Activated CD8-positive, alpha-beta T cell treated with anti-CD3 and anti-CD28 coated beads, Interleukin-2, amount 10 ng/mL, durations not matched to agents 7 days and 5 days (primary cell): ENCODE data around the gene LRP6. TPM values are rescaled to one million over a fixed set of nuclear protein-coding genes. Genes with fewer than 3 reads are reported as not detected.

Experiments used
- ATAC-seq: fragments of 150-1000 bp; cut with Tn5 transposase; one replicate; pipeline ENCODE4 v1.10.0; 2021; ENCODE audit warnings: moderate library complexity
- CTCF ChIA-PET: fragments of 350-600 bp; sonication (Branson Sonifier 250); formaldehyde crosslinking; loops from one replicate; lab custom pipeline; 2021; ENCODE audit warnings: antibody characterized with exemption; lab: Charles Lee
- POLR2A ChIA-PET: fragments of 350-600 bp; sonication (Branson Sonifier 250); formaldehyde crosslinking; loops from one replicate; lab custom pipeline; 2021; ENCODE audit warnings: antibody characterized with exemption; lab: Charles Lee
- DNase-seq: peaks from one replicate; pipeline ENCODE4 v3.0.0-alpha.2; 2020
- H3K27ac Mint-ChIP-seq: one replicate; pipeline ENCODE4 v1.8.0; 2021; ENCODE audit warnings: mild to moderate bottlenecking, mixed read lengths
- H3K27me3 Mint-ChIP-seq: one replicate; pipeline ENCODE4 v1.8.0; 2021; ENCODE audit warnings: low read depth, mixed read lengths
- H3K36me3 Mint-ChIP-seq: one replicate; pipeline ENCODE4 v1.8.0; 2021; ENCODE audit warnings: low read depth, mixed read lengths
- H3K4me1 Mint-ChIP-seq: one replicate; pipeline ENCODE4 v1.8.0; 2021; ENCODE audit warnings: low read depth, mixed read lengths
- H3K4me3 Mint-ChIP-seq: one replicate; pipeline ENCODE4 v1.8.0; 2021; ENCODE audit warnings: mild to moderate bottlenecking, mixed read lengths
- H3K9me3 Mint-ChIP-seq: one replicate; pipeline ENCODE4 v1.8.0; 2022; ENCODE audit warnings: mixed read lengths; ENCODE audit not compliant: insufficient read depth
- total RNA-seq, 2 experiments: library from RNA; stranded (reverse); gene quantifications; one replicate each; pipeline ENCODE4 v1.2.3, GENCODE V29; 2021

The LRP6 gene
- total RNA-seq, 2 experiments from 2014 or later: 0.08 to 0.37 TPM

- H3K36me3 Mint-ChIP-seq: no peaks in the 10 kb centered on the region
- POLR2A ChIA-PET: no interaction called here
- CTCF ChIA-PET: no interaction called here
- no peak overlapping the region for H3K4me3 Mint-ChIP-seq
- no peaks in the 10 kb centered on the region for H3K4me1 Mint-ChIP-seq
- no peak for DNase-seq
- H3K27me3 Mint-ChIP-seq: peaks cover 22% of the 10 kb centered on the region
- ATAC-seq: no peak
- H3K9me3 Mint-ChIP-seq: no peaks in the 10 kb centered on the region
- H3K27ac Mint-ChIP-seq: no peak overlapping the region
Observed at GRCh38 chr12:12282202-12282601, 15.4 kb upstream of the LRP6 start.

DNA sequence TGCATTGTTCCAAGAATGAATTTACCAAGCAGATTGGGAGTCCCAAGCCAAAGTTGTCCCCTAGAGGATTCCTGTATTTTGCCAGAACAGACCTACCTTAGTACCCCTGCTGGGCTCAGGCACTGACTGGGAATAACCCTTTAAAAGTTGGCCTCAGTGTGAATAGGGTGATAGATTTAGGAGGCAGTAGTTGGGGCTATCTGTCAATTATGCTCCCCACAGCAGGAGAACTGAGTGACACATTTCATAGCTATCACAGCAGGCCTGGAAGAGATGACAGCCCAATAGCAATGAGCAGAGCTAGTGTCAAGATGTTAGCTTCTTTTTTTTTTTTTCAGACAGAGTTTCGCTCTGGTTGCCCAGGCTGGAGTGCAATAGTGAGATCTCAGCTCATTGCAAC lies 14.3 kb upstream of the LRP6 start:
- ChIA-PET POLR2A (no interaction called here), CTCF (no interaction called here)
- ATAC-seq (no peak), DNase-seq (no peak)
- no peaks in the 10 kb centered on the region for H3K4me1 Mint-ChIP-seq
- no peak overlapping the region for H3K27ac Mint-ChIP-seq
- no peaks in the 10 kb centered on the region for H3K36me3 Mint-ChIP-seq
- H3K4me3 Mint-ChIP-seq: no peak overlapping the region
- peaks cover 25% of the 10 kb centered on the region for H3K27me3 Mint-ChIP-seq
- no peaks in the 10 kb centered on the region for H3K9me3 Mint-ChIP-seq

DNA sequence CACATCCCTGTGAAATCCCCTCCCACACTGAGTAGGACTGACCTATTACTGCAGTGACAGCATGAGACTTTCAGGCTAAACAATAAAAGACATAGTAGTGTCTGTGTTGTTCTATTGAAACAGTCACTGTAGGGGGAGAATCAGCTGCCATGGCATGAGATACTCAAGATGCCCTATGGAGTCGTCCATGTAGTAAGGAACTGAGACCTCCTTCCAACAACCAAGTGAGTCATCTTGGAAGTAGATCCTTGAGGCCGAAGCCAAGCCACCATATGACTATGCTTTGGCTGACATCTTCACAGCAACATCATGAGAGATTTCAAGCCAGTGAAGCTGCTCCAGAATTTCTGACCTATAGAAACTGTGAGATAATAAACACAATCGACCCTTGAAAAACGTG lies 12.1 kb upstream of the LRP6 start:
- H3K36me3 Mint-ChIP-seq: peaks cover 2% of the 10 kb centered on the region

DNA sequence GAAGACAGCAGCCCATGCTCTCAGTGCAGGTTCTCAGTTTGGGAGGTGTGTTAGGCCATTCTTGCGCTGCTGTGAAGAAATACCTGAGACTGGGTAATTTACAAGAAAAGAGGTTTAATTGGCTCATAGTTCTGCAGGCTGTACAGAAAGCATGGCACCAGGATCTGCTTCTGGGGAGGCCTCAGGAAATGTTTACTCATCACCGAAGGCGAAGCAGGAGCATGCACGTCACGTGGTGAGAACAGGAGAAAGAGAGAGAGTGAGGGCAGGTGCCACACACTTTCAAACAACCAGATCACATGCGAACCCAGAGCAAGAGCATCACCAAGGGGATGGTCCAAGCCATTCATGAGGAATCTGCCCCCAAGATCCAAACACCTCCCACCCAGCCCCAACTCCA lies 9.0 kb upstream of the LRP6 start:
- ChIA-PET CTCF (no interaction called here), POLR2A (no interaction called here)
- H3K27ac Mint-ChIP-seq: no peak overlapping the region
- ATAC-seq (no peak), DNase-seq (no peak)
- peaks cover 2% of the 10 kb centered on the region for H3K36me3 Mint-ChIP-seq
- no peaks in the 10 kb centered on the region for H3K9me3 Mint-ChIP-seq
- H3K4me3 Mint-ChIP-seq: no peak overlapping the region
- H3K4me1 Mint-ChIP-seq: no peaks in the 10 kb centered on the region
- H3K27me3 Mint-ChIP-seq: peaks cover 13% of the 10 kb centered on the region

More for the DNA sequence above, 12.1 kb upstream of the LRP6 start:
- POLR2A ChIA-PET: no interaction called here
- Mint-ChIP-seq H3K27ac (no peak overlapping the region), H3K27me3 (peaks cover 25% of the 10 kb centered on the region), H3K9me3 (no peaks in the 10 kb centered on the region), H3K4me1 (no peaks in the 10 kb centered on the region), H3K4me3 (no peak overlapping the region)
- ATAC-seq (no peak), DNase-seq (no peak)
- CTCF ChIA-PET: no interaction called here

DNA sequence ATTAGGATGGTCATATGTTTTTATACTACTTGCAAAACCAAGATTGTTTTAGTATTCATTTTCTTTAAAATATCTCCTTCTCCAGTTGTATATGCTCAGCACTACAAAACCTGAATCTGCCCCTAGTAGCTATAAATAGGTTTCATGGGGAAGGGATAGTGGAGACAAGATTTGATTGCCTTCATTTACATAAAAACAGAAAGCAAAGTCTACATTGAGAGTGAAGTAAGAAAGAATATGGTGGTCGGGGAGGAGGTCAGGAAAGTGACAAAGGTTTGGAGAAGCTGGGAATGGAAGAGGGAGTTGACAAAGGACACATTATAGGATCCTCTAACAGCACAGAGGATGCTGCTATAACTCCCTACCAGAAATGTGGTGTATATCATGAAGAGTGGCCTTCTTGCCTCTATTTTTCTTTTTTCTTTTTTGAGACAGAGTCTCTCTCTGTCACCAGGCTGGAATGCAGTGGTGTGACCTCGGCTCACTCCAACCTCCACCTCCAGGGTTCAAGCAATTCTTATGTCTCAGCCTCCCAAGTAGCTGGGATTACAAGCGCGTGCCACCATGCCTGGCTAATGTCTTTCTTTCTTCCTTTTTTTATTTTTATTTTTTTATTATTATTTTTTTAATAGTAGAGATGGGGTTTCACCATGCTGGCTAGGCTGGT lies 6.6 kb upstream of the LRP6 start:
- no peak overlapping the region for H3K4me3 Mint-ChIP-seq
- POLR2A ChIA-PET: no interaction called here
- no peak for ATAC-seq

GRCh38 chr12:12272869-12273268 lies 6.0 kb upstream of the LRP6 start:
- Mint-ChIP-seq H3K9me3 (no peaks in the 10 kb centered on the region), H3K4me3 (no peak overlapping the region), H3K4me1 (no peaks in the 10 kb centered on the region), H3K27ac (no peak overlapping the region), H3K36me3 (peaks cover 2% of the 10 kb centered on the region), H3K27me3 (peaks cover 15% of the 10 kb centered on the region)
- POLR2A ChIA-PET: no interaction called here
- CTCF ChIA-PET: no interaction called here
- ATAC-seq (no peak), DNase-seq (no peak)

More for the DNA sequence above, 6.6 kb upstream of the LRP6 start:
- Mint-ChIP-seq H3K27ac (no peak overlapping the region), H3K36me3 (peaks cover 2% of the 10 kb centered on the region), H3K27me3 (peaks cover 11% of the 10 kb centered on the region), H3K9me3 (no peaks in the 10 kb centered on the region), H3K4me1 (no peaks in the 10 kb centered on the region)
- CTCF ChIA-PET: no interaction called here
- DNase-seq: no peak

DNA sequence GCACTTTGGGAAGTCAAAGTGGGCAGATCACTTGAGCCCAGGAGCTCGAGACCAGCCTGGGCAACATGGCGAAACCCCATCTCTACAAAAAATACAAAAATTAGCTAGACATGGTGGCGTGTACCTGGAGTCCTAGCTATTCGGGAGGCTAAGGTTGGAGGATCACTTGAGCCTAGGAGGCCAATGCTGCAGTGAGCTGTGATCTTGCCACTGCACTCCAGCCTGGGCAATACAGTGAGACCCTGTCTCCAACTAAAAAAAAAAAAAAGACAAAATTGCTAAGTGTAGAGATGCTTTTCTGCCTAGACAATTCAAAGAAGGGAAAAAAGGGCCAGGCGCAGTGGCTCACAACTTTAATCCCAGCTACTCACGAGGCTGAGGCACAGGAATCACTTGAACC lies 3.4 kb upstream of the LRP6 start:
- Mint-ChIP-seq H3K27me3 (peaks cover 32% of the 10 kb centered on the region), H3K9me3 (no peaks in the 10 kb centered on the region), H3K4me1 (peaks cover 19% of the 10 kb centered on the region), H3K36me3 (no peaks in the 10 kb centered on the region), H3K4me3 (no peak overlapping the region), H3K27ac (no peak overlapping the region)
- ATAC-seq (no peak), DNase-seq (no peak)
- CTCF ChIA-PET: interaction anchor here (0.9 kb wide), 1 partner anchor 715 kb away, joined by 3 read pairs; no protein-coding TSS in a partner anchor
- POLR2A ChIA-PET: no interaction called here

DNA sequence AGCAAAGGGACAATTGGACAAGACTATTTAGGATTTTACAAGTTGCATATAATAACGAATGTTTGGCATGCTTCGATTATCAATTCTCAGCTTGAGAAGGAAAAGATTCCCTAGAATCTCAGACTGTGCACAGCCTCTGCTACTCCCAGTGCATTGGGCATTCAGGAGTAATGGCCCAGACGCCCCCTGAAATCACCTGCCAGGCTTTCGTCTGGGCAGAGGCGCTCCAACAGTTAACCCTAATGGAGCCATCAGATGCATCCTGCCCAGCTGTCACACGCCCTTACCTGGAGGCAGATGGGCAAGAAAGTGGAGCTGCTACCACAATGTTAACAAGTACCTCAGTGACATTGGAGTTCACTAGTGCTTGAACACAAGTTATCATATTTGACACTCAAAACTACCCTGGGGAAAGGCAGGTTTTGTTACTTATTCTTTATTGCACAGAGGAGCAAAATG lies 927 bp upstream of the LRP6 start:
- H3K4me3 Mint-ChIP-seq: peak overlapping the region; percentile 74
- H3K4me1 Mint-ChIP-seq: peaks cover 20% of the 10 kb centered on the region
- H3K36me3 Mint-ChIP-seq: no peaks in the 10 kb centered on the region
- H3K27ac Mint-ChIP-seq: no peak overlapping the region
- DNase-seq (no peak), ATAC-seq (no peak)
- no peaks in the 10 kb centered on the region for H3K9me3 Mint-ChIP-seq
- ChIA-PET CTCF (interaction anchor here (1.1 to 1.5 kb wide), 2 partner anchors 23 to 66 kb away, joined by 3 read pairs; no protein-coding TSS in a partner anchor), POLR2A (no interaction called here)
- peaks cover 49% of the 10 kb centered on the region for H3K27me3 Mint-ChIP-seq

DNA sequence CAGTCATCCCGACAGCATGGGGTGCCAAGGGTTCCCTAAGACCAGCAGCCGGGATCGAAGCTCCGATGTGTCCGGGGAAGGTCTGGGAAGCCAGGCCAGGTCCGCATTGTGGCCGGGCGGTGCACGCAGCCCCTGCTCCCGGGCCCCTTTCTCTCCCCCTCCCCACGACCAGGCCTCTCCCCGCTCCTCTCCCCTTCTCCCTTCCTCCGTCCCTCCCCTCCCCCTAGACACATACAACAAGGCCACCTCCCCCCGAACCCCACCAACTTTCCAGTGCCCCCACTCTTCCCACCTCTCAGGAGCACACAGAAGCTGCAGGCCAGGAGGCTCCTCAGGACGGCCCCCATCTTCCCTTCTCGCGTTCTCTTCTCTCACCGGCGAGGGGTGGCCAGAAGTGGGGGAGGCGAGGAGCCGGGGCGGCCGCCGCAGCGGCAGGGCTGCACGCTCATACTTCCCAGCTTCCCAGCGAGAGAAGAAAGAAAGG lies 413 bp downstream of the LRP6 start:
- Mint-ChIP-seq H3K27ac (no peak overlapping the region), H3K4me1 (peaks cover 20% of the 10 kb centered on the region), H3K9me3 (no peaks in the 10 kb centered on the region), H3K36me3 (no peaks in the 10 kb centered on the region), H3K27me3 (peaks cover 53% of the 10 kb centered on the region), H3K4me3 (peak overlapping the region; percentile 74)
- DNase-seq (no peak), ATAC-seq (peak; percentile 49)
- POLR2A ChIA-PET: no interaction called here
- CTCF ChIA-PET: interaction anchor here (1.5 kb wide), 1 partner anchor 67 kb away, joined by 3 read pairs; no protein-coding TSS in a partner anchor

DNA sequence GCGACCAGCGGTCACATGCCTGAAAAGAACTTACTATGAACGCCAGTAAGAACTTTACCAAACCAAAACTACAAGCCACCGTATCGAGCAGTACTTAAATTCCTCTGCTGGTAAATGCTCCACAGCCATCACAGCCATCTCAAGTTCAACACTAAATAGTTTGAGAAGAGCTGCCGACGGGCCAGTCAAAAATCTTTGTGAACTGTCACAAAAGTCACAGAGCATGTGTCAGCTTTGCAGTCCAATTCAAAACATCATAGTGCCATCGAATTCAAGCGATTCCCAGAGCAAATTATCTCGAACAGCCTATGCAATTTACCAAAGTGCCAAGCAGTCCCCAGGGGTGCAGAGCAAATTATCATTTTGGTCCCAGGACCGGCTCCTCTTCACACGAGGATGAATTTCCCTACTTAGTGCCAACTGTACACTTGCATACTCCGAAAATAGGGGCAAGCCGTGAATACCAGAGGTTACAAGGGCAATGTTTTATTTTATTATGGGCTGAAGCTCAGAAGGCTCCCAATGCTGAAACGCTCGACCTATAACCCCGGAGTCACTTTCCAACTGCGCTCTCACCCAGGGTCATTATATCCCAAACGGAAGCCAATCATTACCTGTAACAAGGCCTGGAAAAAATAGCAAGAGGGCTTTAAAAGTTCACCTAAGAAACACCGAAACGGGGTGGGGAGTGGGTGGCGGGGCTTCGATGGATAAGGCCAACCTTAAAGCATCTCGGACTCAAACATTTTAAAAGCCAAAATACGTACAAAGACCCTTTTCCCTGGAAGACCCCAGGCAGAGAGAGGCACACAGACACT lies 1.1 kb downstream of the LRP6 start:
- Mint-ChIP-seq H3K4me3 (peak overlapping the region; percentile 74), H3K27me3 (peaks cover 53% of the 10 kb centered on the region), H3K9me3 (no peaks in the 10 kb centered on the region), H3K4me1 (peaks cover 20% of the 10 kb centered on the region), H3K27ac (no peak overlapping the region), H3K36me3 (no peaks in the 10 kb centered on the region)
- DNase-seq (peak; percentile 21), ATAC-seq (no peak)
- ChIA-PET CTCF (interaction anchor here (1.3 kb wide), 1 partner anchor 69 kb away, joined by 3 read pairs; no protein-coding TSS in a partner anchor), POLR2A (no interaction called here)

- ChIA-PET CTCF (interaction anchor here (1.3 kb wide), 1 partner anchor 70 kb away, joined by 3 read pairs; no protein-coding TSS in a partner anchor), POLR2A (no interaction called here)
- Mint-ChIP-seq H3K27me3 (peaks cover 53% of the 10 kb centered on the region), H3K36me3 (no peaks in the 10 kb centered on the region), H3K27ac (no peak overlapping the region), H3K4me1 (peaks cover 20% of the 10 kb centered on the region), H3K9me3 (no peaks in the 10 kb centered on the region), H3K4me3 (no peak overlapping the region)
- no peak for ATAC-seq
- DNase-seq: no peak
Observed at GRCh38 chr12:12265035-12265434, 1.8 kb downstream of the LRP6 start.

DNA sequence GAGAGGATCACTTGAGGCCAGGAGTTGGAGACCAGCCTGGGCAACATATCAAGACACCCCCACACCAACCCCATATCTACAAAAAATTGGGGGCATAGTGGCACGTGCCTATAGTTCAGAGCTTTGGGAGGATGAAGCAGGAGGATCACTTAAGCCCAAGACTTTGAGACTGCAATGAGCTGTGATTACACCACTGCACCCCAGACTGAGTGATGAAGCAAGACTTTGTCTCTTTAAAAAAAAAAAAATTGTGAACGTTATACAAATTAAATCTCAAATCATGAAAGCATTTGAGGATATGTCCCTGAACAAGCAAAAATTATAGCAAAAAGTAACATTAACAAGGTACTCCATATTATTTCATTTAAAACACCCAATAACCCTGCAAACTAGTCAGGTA lies 2.9 kb downstream of the LRP6 start:
- H3K36me3 Mint-ChIP-seq: no peaks in the 10 kb centered on the region
- DNase-seq (no peak), ATAC-seq (no peak)
- ChIA-PET CTCF (no interaction called here), POLR2A (no interaction called here)
- no peak overlapping the region for H3K4me3 Mint-ChIP-seq
- H3K4me1 Mint-ChIP-seq: peaks cover 20% of the 10 kb centered on the region
- H3K9me3 Mint-ChIP-seq: no peaks in the 10 kb centered on the region
- H3K27me3 Mint-ChIP-seq: peaks cover 53% of the 10 kb centered on the region
- H3K27ac Mint-ChIP-seq: no peak overlapping the region
